Hematopoietic multipotent progenitor cell treated with erythropoietin and hydrocortisone succinate and interleukin-3 and kit ligand, for 8 days (in vitro differentiated cells): ENCODE results near the gene AFAP1.

Source experiments
- DNase-seq: peaks from one replicate; pipeline ENCODE4 v3.0.0-alpha.2; 2015

The AFAP1 gene

GRCh38 chr4:7710576-7711306 is 228.9 kb downstream of the AFAP1 start:
- no peak for DNase-seq

- no peak for DNase-seq
Observed at GRCh38 chr4:7710126-7710525, 229.5 kb downstream of the AFAP1 start.

- no peak for DNase-seq
Observed at GRCh38 chr4:7709431-7709830, 230.2 kb downstream of the AFAP1 start.

- DNase-seq, result no peak
Observed at GRCh38 chr4:7708981-7709380, 230.7 kb downstream of the AFAP1 start.
